IPS-NIHi7 (cell line): ENCODE results near the gene MINDY3.
"Not testable (repeated sequence)": the region's sequence is repeated elsewhere in the genome, so short reads cannot be mapped to it uniquely, and the experiment has no call there.

Experiments
- DNase-seq: peaks from one replicate; pipeline ENCODE4 v3.0.0; 2012; ENCODE audit warnings: mixed read lengths; ENCODE audit errors: extremely low spot score

Gene MINDY3

GRCh38 chr10:15859906-15860691 is at the start of gene MINDY3:
Gene MINDY3, minus strand, starts transcription at chr10:15860507. Its CDS starts 208 bp downstream, at chr10:15860299.
- peak; percentile 83 for DNase-seq

GRCh38 chr10:15901889-15902288 is 41.6 kb upstream of the MINDY3 start:
- DNase-seq = no peak

- DNase-seq = no peak
These were observed 37.7 kb upstream of the MINDY3 start for GRCh38 chr10:15898046-15898445.

GRCh38 chr10:15897287-15897686 is 37.0 kb upstream of the MINDY3 start:
- DNase-seq = no peak

GRCh38 chr10:15896654-15897053 is 36.3 kb upstream of the MINDY3 start:
- DNase-seq = no peak

- DNase-seq = no peak
These were observed 24.1 kb upstream of the MINDY3 start for GRCh38 chr10:15884447-15884846.

GRCh38 chr10:15881542-15881941 is 21.2 kb upstream of the MINDY3 start:
- DNase-seq = no peak

- no peak for DNase-seq
These were observed 19.4 kb upstream of the MINDY3 start for GRCh38 chr10:15879663-15880062.

- DNase-seq = peak; percentile 34
These were observed 18.8 kb upstream of the MINDY3 start for GRCh38 chr10:15879058-15879457.

- no peak for DNase-seq
These were observed 17.7 kb upstream of the MINDY3 start for GRCh38 chr10:15877836-15878576.

GRCh38 chr10:15876274-15876673 is 16.0 kb upstream of the MINDY3 start:
- DNase-seq = not testable (repeated sequence)

- not testable (repeated sequence) for DNase-seq
These were observed 12.3 kb upstream of the MINDY3 start for GRCh38 chr10:15872645-15873044.

GRCh38 chr10:15871823-15872222 is 11.5 kb upstream of the MINDY3 start:
- no peak for DNase-seq

GRCh38 chr10:15869935-15870334 is 9.6 kb upstream of the MINDY3 start:
- no peak for DNase-seq

GRCh38 chr10:15868006-15868405 is 7.7 kb upstream of the MINDY3 start:
- no peak for DNase-seq

- DNase-seq = no peak
These were observed 5.0 kb upstream of the MINDY3 start for GRCh38 chr10:15865304-15865703.

GRCh38 chr10:15864419-15864818 is 4.1 kb upstream of the MINDY3 start:
- DNase-seq = no peak

GRCh38 chr10:15863733-15864132 is 3.4 kb upstream of the MINDY3 start:
- DNase-seq = no peak

GRCh38 chr10:15863323-15863722 is 3.0 kb upstream of the MINDY3 start:
- no peak for DNase-seq

GRCh38 chr10:15860692-15861201 is 440 bp upstream of the MINDY3 start:
- no peak for DNase-seq

- DNase-seq = no peak
These were observed 800 bp downstream of the MINDY3 start for GRCh38 chr10:15859509-15859905.

GRCh38 chr10:15858861-15859281 is 1.4 kb downstream of the MINDY3 start:
- no peak for DNase-seq

- no peak for DNase-seq
These were observed 3.2 kb downstream of the MINDY3 start for GRCh38 chr10:15857107-15857575.
